Measurements from ENCODE around the gene SLC6A11.

Gene SLC6A11

GRCh38 chr3:10792208-10792607 lies 23.8 kb upstream of the SLC6A11 start:
- no peak for DNase-seq

- no peak for DNase-seq
These were observed 17.2 kb upstream of the SLC6A11 start for GRCh38 chr3:10798600-10799367.

GRCh38 chr3:10804183-10804648 lies 11.8 kb upstream of the SLC6A11 start:
- no peak for DNase-seq

GRCh38 chr3:10806006-10806405 lies 10.0 kb upstream of the SLC6A11 start:
- DNase-seq: no peak

GRCh38 chr3:10808130-10808735 lies 7.8 kb upstream of the SLC6A11 start:
- DNase-seq: no peak

- no peak for DNase-seq
These were observed 7.1 kb upstream of the SLC6A11 start for GRCh38 chr3:10808974-10809373.

GRCh38 chr3:10810376-10810775 lies 5.7 kb upstream of the SLC6A11 start:
- DNase-seq: no peak

GRCh38 chr3:10813425-10813824 lies 2.6 kb upstream of the SLC6A11 start:
- no peak for DNase-seq

- DNase-seq: no peak
These were observed 1.4 kb upstream of the SLC6A11 start for GRCh38 chr3:10814623-10815022.

- no peak for DNase-seq
These were observed 541 bp upstream of the SLC6A11 start for GRCh38 chr3:10815487-10815886.

GRCh38 chr3:10816863-10817253 lies 830 bp downstream of the SLC6A11 start:
- no peak for DNase-seq

GRCh38 chr3:10817506-10817905 lies 1.5 kb downstream of the SLC6A11 start:
- no peak for DNase-seq

- DNase-seq: no peak
These were observed 6.0 kb downstream of the SLC6A11 start for GRCh38 chr3:10822055-10822454.

GRCh38 chr3:10822708-10823515 lies 6.9 kb downstream of the SLC6A11 start:
- no peak for DNase-seq

GRCh38 chr3:10823516-10823818 lies 7.4 kb downstream of the SLC6A11 start:
- DNase-seq: no peak

- DNase-seq: no peak
These were observed 8.4 kb downstream of the SLC6A11 start for GRCh38 chr3:10824468-10824867.

GRCh38 chr3:10833855-10834414 lies 17.9 kb downstream of the SLC6A11 start:
- DNase-seq: no peak

GRCh38 chr3:10834951-10835350 lies 18.9 kb downstream of the SLC6A11 start:
- no peak for DNase-seq

GRCh38 chr3:10835406-10835805 lies 19.4 kb downstream of the SLC6A11 start:
- DNase-seq: no peak

- DNase-seq: no peak
These were observed 20.6 kb downstream of the SLC6A11 start for GRCh38 chr3:10836676-10837075.

GRCh38 chr3:10837849-10838248 lies 21.8 kb downstream of the SLC6A11 start:
- DNase-seq: no peak

GRCh38 chr3:10839167-10839566 lies 23.1 kb downstream of the SLC6A11 start:
- no peak for DNase-seq

GRCh38 chr3:10841100-10841499 lies 25.1 kb downstream of the SLC6A11 start:
- DNase-seq: no peak

- DNase-seq: no peak
These were observed 27.4 kb downstream of the SLC6A11 start for GRCh38 chr3:10843378-10843777.

All from activated CD4-positive, alpha-beta T cell treated with anti-CD3 and anti-CD28 coated beads for 4 hours (primary cell).